GM18520 (cell line): ENCODE results near the gene CXCL14.

ENCODE experiments used
- ATAC-seq: cut with Tn5 transposase; IDR thresholded peaks from one replicate; pipeline ENCODE4 v1.9.1; 2021; ENCODE audit not compliant: unreplicated experiment

Gene CXCL14

GRCh38 chr5:135568923-135569360 lies 9.8 kb downstream of the CXCL14 start:
- no peak for ATAC-seq

DNA sequence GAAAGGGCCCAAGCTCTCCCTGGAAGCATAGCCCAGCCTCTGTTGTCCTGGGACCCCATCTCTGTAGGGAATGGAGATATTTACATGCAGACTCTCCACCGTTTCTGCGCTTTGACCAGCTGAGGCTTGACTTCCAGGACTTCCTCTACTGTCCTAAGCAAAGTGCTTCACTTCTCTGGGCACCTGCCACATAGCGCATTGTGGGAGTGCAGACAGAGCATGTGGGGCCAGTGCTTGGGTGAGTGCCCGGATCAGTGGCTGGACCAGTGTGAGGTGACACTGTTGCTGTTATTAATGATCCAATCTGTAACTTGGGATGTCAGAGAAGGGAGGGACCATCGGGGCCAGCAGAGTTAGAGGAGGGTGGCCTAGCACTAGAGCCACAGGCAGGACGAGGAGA lies 10.5 kb downstream of the CXCL14 start:
- ATAC-seq: no peak

DNA sequence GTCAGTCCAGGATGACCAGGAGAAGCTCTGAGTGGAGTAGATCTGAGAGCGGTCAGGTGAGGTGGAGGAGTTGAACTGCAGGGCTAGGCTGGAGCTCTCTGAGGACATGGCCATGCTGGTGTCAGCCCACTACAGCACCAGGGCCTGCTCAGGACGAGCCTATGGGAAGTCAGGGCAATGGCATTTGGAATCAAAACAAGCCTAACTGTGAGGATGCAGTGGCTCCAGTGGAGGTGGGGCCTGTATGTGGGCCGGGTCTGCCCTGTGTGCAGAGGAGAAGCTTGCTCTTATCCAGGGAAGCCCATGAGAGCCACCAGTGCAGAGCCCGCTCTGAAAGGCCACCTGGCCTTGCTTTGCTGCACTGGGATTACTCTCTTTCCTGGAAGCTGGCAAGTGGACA lies 11.1 kb downstream of the CXCL14 start:
- ATAC-seq: no peak

GRCh38 chr5:135566422-135567400 lies 12.1 kb downstream of the CXCL14 start:
- ATAC-seq: no peak

DNA sequence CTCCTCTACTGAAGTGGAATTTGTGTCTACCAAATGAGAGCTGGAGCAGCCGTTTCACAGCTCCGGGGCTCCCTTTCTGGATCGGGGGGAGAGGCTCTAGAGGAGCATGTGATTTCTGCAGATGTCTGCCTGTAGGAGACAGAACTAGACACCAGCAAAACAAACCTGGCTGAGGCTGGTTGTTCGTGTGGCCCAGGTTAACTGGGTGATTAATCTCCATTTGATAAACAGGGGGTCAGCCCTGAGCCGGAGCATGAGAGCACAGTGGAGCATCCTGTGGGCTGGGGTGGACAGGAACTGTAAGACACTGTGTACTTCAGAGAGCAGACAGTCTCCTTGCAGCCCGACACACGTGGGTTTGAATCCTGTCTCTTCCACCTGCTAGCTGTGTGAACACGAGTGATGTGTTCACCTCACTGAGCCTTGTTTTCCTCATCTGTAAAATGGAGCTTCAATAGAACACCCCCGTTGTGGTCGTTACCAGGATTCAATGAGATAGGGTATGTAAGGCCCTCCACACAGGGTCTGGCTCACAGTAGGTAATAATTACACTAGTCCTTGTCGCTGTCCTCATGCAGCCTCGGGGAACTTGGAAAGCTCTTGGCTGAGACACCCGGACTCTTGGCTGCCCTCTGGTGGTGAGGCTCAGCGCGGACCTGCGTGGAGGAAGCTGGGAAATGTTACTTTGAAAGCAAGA lies 12.9 kb downstream of the CXCL14 start:
- no peak for ATAC-seq

GRCh38 chr5:135565266-135565665 lies 13.5 kb downstream of the CXCL14 start:
- no peak for ATAC-seq

GRCh38 chr5:135564331-135564730 lies 14.5 kb downstream of the CXCL14 start:
- ATAC-seq: no peak

DNA sequence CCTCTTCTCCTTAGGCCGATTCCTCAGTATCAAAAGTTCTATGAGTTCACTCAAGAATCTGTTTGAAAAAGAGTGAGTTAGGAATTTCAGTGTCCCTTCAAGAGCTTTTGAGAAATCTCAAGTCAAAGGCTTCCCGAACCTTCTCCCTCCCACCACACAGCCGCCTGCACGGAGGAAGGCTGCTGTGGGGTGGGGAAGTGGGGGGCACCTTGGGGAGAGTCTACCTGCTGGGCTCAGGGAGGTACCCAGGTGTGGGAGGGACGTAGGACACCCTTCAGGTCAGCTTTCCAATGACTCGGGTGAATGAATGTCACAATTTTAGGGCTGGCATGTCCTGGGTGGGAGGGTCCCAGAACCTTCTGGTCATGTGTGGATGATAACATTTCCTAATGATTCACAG lies 17.5 kb downstream of the CXCL14 start:
- ATAC-seq: no peak

GRCh38 chr5:135560858-135561257 lies 17.9 kb downstream of the CXCL14 start:
- no peak for ATAC-seq

GRCh38 chr5:135559354-135559753 lies 19.4 kb downstream of the CXCL14 start:
- no peak for ATAC-seq

- no peak for ATAC-seq
Measured at GRCh38 chr5:135557076-135557838, 21.5 kb downstream of the CXCL14 start.

GRCh38 chr5:135556620-135557019 lies 22.2 kb downstream of the CXCL14 start:
- no peak for ATAC-seq

DNA sequence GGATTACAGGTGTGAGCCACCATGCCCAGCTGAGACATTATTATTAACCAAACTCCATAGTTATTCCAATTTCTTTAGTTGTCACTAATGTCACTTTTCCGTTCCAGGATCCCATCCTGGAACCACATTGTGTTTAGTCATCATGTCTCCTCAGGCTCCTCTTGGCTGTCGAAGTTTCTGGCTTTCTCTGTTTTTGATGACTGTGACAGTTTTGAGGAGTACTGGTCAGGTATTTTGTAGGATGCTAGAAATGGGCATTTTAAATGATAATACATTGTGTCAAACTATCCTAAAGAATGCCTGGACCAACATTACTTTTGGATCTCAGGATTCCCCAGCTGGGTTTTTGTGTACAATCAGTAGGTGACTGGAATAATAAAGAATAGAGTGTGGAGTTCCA lies 23.3 kb downstream of the CXCL14 start:
- no peak for ATAC-seq

DNA sequence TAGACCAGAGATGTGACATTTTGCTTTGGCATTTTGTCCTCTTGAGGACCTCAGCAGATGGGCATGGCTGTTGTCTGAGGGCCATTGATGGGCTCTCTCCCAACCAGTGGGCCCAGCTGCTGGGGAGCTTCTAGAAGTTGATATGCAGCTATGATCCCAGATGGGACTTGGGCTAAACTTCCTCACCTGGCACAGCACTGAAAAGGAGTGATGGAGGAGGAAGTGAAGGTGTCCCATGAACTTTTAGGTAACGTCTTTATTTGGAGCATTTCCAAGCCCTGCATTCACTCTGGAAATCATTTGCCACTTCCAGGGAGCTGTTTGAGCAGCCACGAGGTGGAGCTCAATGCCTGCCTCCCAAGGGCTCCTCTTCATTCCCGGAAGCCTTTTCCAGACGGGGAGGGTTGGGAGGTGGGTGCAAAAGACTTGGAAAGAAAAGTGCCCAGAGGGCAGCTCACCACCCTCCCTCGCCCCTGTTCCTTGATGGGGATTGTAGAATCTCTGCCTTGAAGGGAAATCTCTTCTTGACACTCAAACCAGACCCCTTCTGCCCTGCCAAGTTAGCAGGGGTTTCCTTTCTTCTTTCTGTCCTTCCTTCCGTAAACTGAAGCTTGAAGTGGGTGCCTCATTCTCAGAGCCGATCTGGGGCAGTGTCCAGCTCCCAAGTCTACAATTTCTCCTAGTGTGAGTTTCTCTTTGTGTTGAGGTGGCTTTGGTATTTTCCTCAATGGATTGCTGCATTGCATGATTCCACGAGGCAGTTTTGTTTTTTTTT lies 24.9 kb downstream of the CXCL14 start:
- ATAC-seq: no peak

DNA sequence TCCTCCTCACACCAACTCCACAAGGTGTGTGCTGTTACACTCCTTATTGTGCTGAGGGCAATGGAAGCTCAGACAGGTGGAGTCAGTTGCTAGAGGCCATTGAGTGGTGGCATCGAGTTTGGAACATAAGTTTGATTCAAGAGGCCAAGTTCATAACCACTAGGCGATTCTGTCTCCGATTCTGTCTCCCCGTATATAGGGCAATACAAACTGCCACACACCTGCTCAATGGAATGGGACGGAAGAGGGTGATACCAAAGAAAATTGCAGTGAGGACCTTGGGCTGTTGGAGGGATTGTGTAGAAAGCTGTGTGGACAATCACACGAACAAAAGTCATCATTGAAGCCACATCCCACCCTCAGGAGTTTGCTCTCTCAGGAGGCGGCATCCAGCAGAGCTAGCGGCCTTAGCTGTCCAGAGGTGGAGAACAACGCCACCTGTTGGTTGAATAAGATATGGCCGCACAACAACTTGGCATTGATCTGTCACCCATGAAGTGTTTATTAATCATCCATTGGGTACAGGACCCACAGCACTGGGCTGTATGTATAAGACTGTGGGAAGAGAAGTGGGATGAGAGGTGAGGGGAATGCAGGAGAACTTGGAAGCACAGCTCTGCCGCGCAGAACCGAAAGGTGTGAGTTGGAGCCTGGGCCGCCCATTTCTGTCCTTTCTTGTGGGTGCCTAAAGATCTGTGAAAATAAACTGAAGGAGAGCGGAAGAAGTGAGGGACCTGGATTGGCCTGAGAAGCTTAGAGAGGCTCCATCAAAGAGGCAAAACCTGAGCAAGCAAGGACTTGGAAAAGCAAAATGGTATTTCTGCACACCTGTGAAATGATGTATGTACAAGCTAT lies 27.0 kb downstream of the CXCL14 start:
- no peak for ATAC-seq

DNA sequence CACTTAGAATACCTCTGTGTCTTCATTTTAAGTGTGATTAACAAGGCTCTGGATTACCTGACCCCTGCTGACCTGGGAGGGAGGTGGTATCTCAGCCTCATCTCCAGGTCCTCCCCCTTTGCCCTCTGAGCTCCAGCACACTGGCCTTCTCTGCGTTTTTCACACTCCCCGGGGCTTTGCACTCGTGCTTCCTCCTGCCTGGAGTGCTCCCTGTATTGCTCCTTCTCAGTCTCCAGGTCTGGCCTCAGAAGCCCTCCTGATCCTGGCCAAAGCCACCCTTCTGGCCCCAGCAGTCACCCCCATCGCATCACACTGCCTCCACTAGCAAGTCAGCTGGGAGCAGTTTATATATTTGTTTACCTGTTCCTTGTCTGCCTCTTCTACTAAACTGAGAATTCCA lies 29.4 kb downstream of the CXCL14 start:
- ATAC-seq: no peak

DNA sequence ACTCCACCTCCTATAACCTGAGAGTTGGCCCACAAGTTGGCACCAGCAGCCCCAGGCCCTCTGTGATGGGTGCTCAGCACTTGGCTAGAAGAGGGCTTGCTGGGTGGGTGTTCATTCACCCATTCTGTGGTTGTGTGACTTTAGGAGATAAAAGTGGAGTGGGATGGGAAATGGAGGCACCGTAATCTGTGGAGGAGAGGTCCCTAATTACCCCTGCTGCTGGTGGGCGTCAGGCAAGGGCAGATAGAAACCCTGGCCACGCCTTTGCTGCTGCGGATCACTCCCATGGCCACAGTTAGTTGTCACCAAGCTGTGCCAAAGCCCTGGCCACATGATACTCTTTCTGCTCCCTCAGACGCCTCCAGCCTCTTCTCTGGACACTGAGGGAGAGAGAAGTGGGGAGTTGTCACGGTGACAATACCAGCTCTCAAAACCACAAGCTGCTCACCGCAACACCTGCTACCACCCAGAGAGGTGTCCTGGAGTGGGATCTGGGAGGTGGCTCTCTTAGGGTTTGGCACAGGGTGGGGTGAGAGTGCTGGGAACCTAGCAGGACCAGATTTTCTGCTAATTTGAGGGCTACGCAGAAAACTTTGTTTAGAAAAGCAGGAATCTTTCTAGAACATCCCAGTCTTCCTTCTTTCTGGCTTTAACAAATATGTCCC lies 31.1 kb downstream of the CXCL14 start:
- ATAC-seq: no peak

- no peak for ATAC-seq
Measured at GRCh38 chr5:135546912-135547311, 31.9 kb downstream of the CXCL14 start.

GRCh38 chr5:135546101-135546500 lies 32.7 kb downstream of the CXCL14 start:
- ATAC-seq: no peak
